OCI-LY1 (cell line): Measurements from ENCODE around the gene WFDC2.

Experiments
- EZH2 ChIP-seq: fragments of 200-600 bp; sonication (generic), shearing (Covaris generic); IDR thresholded peaks from 2 replicates; pipeline ENCODE4 v1.8.0; 2017; ENCODE audit warnings: borderline replicate concordance, mixed run types, mild to moderate bottlenecking, antibody characterized with exemption, low read length, moderate library complexity, mixed read lengths
- TF ChIP-seq, protein P1 (sequence below): fragments of 200-600 bp; sonication (generic), shearing (Covaris generic); IDR thresholded peaks from 2 replicates; pipeline ENCODE4 v1.5.1; 2017; ENCODE audit warnings: mild to moderate bottlenecking, antibody characterized with exemption, low read length, moderate library complexity, mixed read lengths

DNA sequence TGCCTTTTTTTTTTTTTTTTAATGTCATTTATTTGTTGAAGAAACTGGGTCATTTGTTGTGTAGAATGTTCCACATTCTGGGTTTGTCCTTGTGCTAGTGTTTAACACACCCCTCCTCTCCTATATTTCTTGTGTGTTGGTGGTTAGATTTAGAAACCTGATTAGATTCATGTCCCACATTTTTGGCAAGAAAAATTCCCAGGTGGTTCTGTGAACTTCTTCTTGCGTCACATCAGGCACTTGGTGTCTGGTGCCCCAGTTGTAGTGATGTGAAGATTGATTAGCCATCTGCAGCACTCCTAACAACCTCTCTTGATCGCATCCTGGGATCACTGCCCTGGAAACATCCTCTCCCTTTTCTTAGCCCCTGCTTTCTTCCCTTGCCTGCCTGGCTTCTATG lies 45.9 kb upstream of the WFDC2 start:
- TF ChIP-seq, protein P1, sequence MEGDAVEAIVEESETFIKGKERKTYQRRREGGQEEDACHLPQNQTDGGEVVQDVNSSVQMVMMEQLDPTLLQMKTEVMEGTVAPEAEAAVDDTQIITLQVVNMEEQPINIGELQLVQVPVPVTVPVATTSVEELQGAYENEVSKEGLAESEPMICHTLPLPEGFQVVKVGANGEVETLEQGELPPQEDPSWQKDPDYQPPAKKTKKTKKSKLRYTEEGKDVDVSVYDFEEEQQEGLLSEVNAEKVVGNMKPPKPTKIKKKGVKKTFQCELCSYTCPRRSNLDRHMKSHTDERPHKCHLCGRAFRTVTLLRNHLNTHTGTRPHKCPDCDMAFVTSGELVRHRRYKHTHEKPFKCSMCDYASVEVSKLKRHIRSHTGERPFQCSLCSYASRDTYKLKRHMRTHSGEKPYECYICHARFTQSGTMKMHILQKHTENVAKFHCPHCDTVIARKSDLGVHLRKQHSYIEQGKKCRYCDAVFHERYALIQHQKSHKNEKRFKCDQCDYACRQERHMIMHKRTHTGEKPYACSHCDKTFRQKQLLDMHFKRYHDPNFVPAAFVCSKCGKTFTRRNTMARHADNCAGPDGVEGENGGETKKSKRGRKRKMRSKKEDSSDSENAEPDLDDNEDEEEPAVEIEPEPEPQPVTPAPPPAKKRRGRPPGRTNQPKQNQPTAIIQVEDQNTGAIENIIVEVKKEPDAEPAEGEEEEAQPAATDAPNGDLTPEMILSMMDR, result no peak
- no peak for TF ChIP-seq EZH2
